Bronchial epithelial cell (primary cell): ENCODE data around the gene TSC2. TPM values are rescaled to one million over a fixed set of nuclear protein-coding genes. Genes with fewer than 3 reads are reported as not detected.

Experiments
- DNase-seq: peaks from one replicate; pipeline ENCODE4 v3.0.0-alpha.2; 2010; ENCODE audit warnings: low read depth
- FAIRE-seq: peaks from 2 replicates; lab custom pipeline; 2011; peaks lifted over from hg19 to GRCh38; lab: Jason Lieb, UNC
- H3K27me3 ChIP-seq: 2 replicates; pipeline ENCODE4 v1.5.1; 2011; ENCODE audit warnings: low read length; ENCODE audit not compliant: control insufficient read depth, insufficient read depth
- H3K36me3 ChIP-seq: 2 replicates; pipeline ENCODE4 v1.5.1; 2011; ENCODE audit warnings: low read length; ENCODE audit not compliant: control insufficient read depth, insufficient read depth
- H3K4me3 ChIP-seq: 2 replicates; pipeline ENCODE4 v1.5.1; 2011; ENCODE audit warnings: mild to moderate bottlenecking, low read depth, low read length, control low read depth
- total RNA-seq: library from RNA; depleted of rRNA; stranded (reverse); fragments of >200 nt; gene quantifications from 2 replicates; pipeline ENCODE4 v1.2.1, GENCODE V29; 2014
- TF ChIP-seq, protein P1 (sequence below): IDR thresholded peaks from 2 replicates; pipeline ENCODE4 v1.5.1; 2011; ENCODE audit warnings: mild to moderate bottlenecking, moderate library complexity, low read length, control low read depth, inconsistent platforms; ENCODE audit not compliant: insufficient read depth, severe bottlenecking

Gene TSC2
- total RNA-seq, 1 donor from 2014 or later = 25.0 TPM

GRCh38 chr16:2042986-2043666 lies 4.7 kb upstream of the TSC2 start:
- no peaks in the 10 kb centered on the region for H3K27me3 ChIP-seq
- TF ChIP-seq, protein P1, sequence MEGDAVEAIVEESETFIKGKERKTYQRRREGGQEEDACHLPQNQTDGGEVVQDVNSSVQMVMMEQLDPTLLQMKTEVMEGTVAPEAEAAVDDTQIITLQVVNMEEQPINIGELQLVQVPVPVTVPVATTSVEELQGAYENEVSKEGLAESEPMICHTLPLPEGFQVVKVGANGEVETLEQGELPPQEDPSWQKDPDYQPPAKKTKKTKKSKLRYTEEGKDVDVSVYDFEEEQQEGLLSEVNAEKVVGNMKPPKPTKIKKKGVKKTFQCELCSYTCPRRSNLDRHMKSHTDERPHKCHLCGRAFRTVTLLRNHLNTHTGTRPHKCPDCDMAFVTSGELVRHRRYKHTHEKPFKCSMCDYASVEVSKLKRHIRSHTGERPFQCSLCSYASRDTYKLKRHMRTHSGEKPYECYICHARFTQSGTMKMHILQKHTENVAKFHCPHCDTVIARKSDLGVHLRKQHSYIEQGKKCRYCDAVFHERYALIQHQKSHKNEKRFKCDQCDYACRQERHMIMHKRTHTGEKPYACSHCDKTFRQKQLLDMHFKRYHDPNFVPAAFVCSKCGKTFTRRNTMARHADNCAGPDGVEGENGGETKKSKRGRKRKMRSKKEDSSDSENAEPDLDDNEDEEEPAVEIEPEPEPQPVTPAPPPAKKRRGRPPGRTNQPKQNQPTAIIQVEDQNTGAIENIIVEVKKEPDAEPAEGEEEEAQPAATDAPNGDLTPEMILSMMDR = no peak
- DNase-seq = peak; percentile 30
- H3K36me3 ChIP-seq = no peaks in the 10 kb centered on the region
- H3K4me3 ChIP-seq = no peak overlapping the region
- no peak for FAIRE-seq

DNA sequence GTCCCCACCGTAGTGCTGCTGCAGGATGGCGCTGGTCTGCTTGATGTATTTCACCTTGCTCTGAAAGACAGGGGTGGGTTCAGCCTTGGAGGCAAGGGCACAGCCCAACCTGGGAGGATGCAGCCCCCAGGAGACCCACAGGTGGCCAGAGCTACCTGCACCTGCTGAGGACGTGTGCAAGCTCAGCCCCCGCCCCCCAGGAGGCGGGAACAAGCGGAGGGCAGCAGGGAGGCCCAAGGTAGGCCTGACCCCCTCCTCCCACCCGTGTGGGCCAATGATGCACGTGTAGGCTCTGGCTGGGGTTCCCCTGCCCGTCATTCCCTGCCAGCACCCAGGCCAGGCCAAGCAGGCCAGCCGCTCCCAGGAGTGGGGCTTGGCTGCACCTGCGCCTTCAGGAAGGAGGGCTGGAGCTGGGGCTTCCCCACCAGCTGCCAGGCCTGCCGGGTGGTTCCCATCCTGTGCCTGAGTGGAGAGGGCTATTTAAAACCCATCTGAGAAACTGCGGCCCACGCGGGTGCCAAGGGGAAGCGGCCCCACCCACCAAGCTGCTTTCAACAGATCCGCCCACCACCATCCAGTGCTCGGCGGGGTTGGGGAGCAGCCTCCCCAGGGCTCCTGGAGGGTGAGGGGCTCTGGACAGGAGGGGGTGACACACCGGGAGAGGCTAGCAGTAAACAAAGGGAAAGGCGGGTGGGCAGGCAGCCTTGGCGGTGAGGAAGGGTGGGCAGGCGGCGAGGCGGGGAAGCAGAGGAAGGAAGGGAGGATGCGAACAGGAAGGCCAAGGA lies 3.9 kb upstream of the TSC2 start:
- Histone ChIP-seq H3K4me3 (no peak overlapping the region), H3K27me3 (no peaks in the 10 kb centered on the region), H3K36me3 (no peaks in the 10 kb centered on the region)
- DNase-seq = no peak
- FAIRE-seq = no peak
- TF ChIP-seq, protein P1 = no peak

GRCh38 chr16:2044541-2044940 lies 3.2 kb upstream of the TSC2 start:
- no peaks in the 10 kb centered on the region for H3K36me3 ChIP-seq
- H3K4me3 ChIP-seq = no peak overlapping the region
- H3K27me3 ChIP-seq = no peaks in the 10 kb centered on the region
- TF ChIP-seq, protein P1 = no peak
- no peak for DNase-seq
- FAIRE-seq = no peak

GRCh38 chr16:2045965-2046892 lies 1.6 kb upstream of the TSC2 start:
- Histone ChIP-seq H3K36me3 (no peaks in the 10 kb centered on the region), H3K27me3 (no peaks in the 10 kb centered on the region), H3K4me3 (no peak overlapping the region)
- TF ChIP-seq, protein P1 = no peak
- FAIRE-seq (no peak), DNase-seq (no peak)

DNA sequence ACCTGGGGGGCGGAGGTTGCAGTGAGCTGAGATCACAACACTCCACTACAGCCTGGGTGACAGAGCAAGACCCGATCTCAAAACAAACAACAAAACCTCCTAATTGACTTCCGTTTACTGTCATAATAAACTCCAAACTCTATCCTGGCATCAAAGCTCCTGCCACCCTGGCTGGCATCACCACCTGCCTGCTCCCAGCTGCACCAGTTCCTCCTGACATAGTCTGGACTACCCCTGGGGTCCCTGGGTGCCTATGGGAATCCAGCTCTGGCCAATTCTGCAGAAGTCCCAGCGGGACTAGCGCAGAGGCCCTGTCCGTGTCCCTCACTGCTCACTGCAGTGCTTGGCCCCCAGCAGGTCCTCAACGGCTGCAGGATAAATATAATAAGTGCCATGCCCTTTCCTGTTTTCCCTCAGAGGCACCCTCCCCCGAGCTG lies 874 bp upstream of the TSC2 start:
- TF ChIP-seq, protein P1 = no peak
- no peak for FAIRE-seq
- Histone ChIP-seq H3K36me3 (peaks cover 3% of the 10 kb centered on the region), H3K4me3 (peak overlapping the region; percentile 80), H3K27me3 (no peaks in the 10 kb centered on the region)
- no peak for DNase-seq
